Ishikawa (cell line): ENCODE measurements around the gene EIF4B.
A peak's percentile ranks its signal among the peaks of the same experiment; 100 is the strongest.

Source experiments
- CEBPB ChIP-seq: IDR thresholded peaks from 2 replicates; pipeline ENCODE4 v1.6.1; 2012
- CREB1 ChIP-seq: IDR thresholded peaks from 2 replicates; pipeline ENCODE4 v1.6.1; 2012; ENCODE audit warnings: low read depth
- EGR1 ChIP-seq: IDR thresholded peaks from 2 replicates; pipeline ENCODE4 v1.6.1; 2012
- EP300 ChIP-seq: IDR thresholded peaks from 2 replicates; pipeline ENCODE4 v1.6.1; 2012; ENCODE audit warnings: borderline replicate concordance
- FOXM1 ChIP-seq: IDR thresholded peaks from 2 replicates; pipeline ENCODE4 v1.6.1; 2012; ENCODE audit warnings: low read depth, borderline replicate concordance
- MAX ChIP-seq: IDR thresholded peaks from 2 replicates; pipeline ENCODE4 v1.6.1; 2012
- NFIC ChIP-seq: IDR thresholded peaks from 2 replicates; pipeline ENCODE4 v1.6.1; 2012
- RAD21 ChIP-seq: IDR thresholded peaks from 2 replicates; pipeline ENCODE4 v1.6.1; 2012; ENCODE audit warnings: low read depth
- REST ChIP-seq: IDR thresholded peaks from 2 replicates; pipeline ENCODE4 v1.6.1; 2012; ENCODE audit warnings: low read depth, mild to moderate bottlenecking
- TAF1 ChIP-seq: IDR thresholded peaks from 2 replicates; pipeline ENCODE4 v1.6.1; 2012; ENCODE audit warnings: low read depth, mild to moderate bottlenecking
- TCF12 ChIP-seq: IDR thresholded peaks from 2 replicates; pipeline ENCODE4 v1.6.1; 2012; ENCODE audit warnings: low read depth
- TEAD4 ChIP-seq: IDR thresholded peaks from 2 replicates; pipeline ENCODE4 v1.6.1; 2012
- YY1 ChIP-seq: IDR thresholded peaks from 2 replicates; pipeline ENCODE4 v1.6.1; 2012; ENCODE audit warnings: low read depth
- ZBTB7A ChIP-seq: IDR thresholded peaks from 2 replicates; pipeline ENCODE4 v1.6.1; 2012; ENCODE audit warnings: low read depth
- TF ChIP-seq, protein P1 (sequence below): IDR thresholded peaks from 2 replicates; pipeline ENCODE4 v1.6.1; 2012

EIF4B gene

DNA sequence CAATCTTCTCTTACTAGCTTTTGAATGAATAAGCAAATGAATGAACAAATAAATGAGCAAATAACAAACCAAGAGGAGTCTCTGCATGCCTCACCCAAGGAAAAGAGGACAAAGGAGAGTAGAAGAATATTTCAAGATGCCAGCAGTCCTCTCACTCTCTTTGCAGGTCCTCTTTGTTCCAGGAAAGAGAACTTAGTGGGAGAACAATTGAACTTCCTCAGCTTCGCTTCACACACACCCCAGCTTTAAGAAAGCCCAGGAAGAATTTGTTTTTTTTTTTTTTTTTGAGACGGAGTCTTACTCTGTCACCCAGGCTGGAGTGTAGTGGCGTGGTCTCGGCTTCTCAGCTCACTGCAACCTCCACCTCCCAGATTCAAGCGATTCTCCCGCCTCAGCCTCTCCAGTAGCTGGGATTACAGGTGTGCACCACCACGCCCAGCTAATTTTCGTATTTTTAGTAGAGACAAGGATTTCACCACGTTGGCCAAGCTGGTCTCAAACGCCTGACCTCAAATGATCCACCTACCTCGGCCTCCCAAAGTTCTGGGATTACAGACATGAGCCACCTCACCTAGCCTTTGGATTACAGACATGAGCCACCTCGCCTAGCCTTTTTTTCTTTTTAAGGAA lies 37.0 kb upstream of the EIF4B start:
- no peak for TF ChIP-seq CEBPB
- TF ChIP-seq TAF1 = no peak
- TF ChIP-seq TEAD4 = no peak
- no peak for TF ChIP-seq YY1
- TF ChIP-seq RAD21 = no peak
- no peak for TF ChIP-seq ZBTB7A
- TF ChIP-seq REST = no peak
- no peak for TF ChIP-seq NFIC
- TF ChIP-seq EGR1 = no peak
- TF ChIP-seq MAX = no peak
- no peak for TF ChIP-seq FOXM1
- TF ChIP-seq EP300 = no peak
- TF ChIP-seq TCF12 = no peak
- TF ChIP-seq CREB1 = no peak

DNA sequence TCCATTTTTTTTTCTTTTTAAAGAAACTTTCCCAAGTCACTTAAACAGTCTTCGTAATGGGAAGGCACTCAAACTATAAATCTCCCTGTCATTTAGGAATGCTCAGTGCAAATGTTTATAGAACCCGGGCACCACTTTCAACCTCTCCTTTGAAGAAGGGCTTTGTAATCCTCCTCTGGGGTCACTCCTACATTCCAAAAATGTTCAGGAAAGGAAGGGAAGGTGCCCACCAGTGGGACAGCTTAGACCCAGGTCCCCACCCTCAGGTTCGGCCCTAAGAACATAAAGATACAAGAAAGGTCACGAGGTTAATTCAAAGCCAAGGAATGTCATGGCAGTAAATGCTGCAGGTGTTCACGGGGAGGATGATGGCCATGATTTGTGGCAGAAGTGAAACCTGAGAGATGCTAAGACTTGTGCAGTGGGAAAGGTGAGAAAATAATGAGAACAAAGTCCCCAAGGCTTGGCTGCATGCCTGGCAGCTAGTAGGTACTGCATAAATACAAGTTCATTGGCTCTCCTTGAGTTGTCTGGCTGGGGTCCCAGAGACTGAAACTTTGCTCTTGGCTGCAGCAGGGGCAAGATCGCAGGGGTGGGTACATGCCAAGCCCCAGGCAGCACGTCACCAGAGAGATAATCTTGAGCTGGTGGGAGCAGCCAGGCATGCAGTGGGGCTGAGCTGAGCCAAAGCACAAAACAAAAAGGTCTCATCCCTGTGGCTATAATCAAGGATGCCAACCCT lies 36.3 kb upstream of the EIF4B start:
- TF ChIP-seq EP300 (peak; percentile 99), TCF12 (peak; percentile 100), TEAD4 (peak; percentile 94), CEBPB (peak; percentile 61), FOXM1 (peak; percentile 99), YY1 (peak; percentile 84), RAD21 (peak; percentile 18; the same call in 1 of the 2 replicates), MAX (peak; percentile 81), ZBTB7A (peak; percentile 98), CREB1 (peak; percentile 58; the same call in 1 of the 2 replicates), REST (peak; percentile 30; the same call in 1 of the 2 replicates), NFIC (peak; percentile 99), TAF1 (peak; percentile 8; the same call in 1 of the 2 replicates), EGR1 (0 out of 2 replicates have a peak, but pooled peaks have one; percentile 15)
- TF ChIP-seq, protein P1, sequence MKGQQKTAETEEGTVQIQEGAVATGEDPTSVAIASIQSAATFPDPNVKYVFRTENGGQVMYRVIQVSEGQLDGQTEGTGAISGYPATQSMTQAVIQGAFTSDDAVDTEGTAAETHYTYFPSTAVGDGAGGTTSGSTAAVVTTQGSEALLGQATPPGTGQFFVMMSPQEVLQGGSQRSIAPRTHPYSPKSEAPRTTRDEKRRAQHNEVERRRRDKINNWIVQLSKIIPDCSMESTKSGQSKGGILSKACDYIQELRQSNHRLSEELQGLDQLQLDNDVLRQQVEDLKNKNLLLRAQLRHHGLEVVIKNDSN = peak; percentile 76

DNA sequence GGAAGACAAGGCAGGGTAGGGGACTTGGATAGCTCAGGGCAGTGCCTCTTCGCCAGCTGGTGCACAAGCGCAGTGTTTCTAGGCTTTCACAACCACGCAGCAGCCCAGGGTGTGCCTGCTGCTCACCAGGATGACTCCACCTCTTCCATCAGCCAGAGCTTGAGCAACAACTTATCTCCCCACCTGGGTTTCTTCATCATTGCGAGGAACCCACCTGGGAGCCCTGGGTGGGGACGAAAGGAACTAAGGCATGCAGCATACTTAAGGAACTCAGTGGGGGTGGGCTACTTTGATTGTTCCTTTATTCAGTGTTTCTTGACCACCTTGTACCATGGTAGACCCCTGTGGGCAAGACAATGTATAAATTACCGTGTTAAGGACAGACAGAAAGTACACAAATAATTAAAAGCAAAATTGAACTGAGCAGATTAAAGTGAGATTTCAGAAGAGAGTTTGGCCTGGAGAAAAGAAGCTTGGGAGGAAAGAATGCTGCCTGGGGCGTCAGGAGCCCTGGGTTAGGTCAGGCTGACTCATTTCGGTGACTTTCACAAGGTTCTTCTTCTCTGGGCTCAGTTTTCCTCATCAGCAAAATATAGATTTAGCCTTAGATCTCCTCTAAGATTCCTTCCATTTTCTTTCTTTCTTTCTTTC lies 34.5 kb upstream of the EIF4B start:
- TF ChIP-seq TCF12 (peak; percentile 96), ZBTB7A (peak; percentile 28; the same call in 1 of the 2 replicates), MAX (peak; percentile 61), FOXM1 (peak; percentile 46; the same call in 1 of the 2 replicates), EP300 (peak; percentile 92), REST (no peak), CREB1 (no peak), NFIC (peak; percentile 58), CEBPB (peak; percentile 96)
- TF ChIP-seq, protein P1 = no peak
